Measurements from ENCODE around the gene AUTS2. TPM values are rescaled to one million over a fixed set of nuclear protein-coding genes. Genes with fewer than 3 reads are reported as not detected.

AUTS2 gene
- total RNA-seq, 1 experiment from 2014 or later, result 50.0 TPM

DNA sequence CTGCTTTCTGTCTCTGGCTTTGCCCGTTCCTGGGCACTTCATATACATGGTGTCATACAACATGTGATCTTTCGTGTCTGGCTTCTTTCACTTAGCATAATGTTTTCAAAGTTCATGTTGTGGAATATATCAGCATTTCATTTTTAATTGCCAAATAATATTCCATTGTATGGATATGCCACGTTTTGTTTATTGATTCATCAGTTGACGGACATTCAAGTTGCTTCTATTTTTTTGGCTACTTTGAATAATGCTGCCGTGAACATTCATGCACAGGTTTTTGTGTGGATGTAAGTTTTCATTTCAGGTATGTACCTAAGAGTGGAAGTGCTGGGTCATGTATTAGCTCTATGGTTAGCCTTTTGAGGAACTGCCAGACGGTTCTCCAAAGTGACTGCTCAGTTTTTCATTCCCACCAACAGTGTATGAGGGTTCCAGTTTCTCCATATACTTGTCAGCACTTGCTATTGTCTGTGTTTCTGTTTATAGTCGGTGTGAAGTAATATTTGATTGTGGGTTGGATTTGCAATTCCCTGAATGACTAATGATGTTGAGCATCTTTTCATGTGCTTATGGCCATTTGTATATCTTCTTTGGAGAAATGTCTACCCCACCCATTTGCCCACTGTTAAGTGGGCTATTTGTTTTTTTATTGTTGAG, 1132.3 kb downstream of the AUTS2 start (continued):
- no peak for TF ChIP-seq NR1H2 (CRISPR knock-in tag; IDR thresholded peaks at IDR 0.05)

DNA sequence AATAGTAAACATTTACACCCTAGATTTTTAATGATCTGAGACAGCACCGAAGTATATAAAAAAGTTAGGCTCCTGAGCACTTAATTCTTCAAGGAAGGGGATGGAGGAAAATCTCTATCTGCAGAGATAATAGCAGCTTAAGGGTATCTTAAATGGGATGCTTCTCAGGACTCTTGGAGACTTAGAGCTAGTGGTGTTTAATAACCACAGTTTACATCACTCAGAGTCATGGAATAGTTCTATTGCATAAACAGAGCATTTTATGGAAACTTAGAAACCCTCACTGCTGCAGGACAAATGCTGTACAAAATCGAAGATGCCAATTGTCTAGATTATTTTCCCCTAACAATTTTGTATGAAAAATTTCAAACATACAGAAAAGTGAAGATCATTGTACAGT, 1134.8 kb downstream of the AUTS2 start:
- ATAC-seq (no peak), DNase-seq (ENCODE audit: low spot score) (no peak)
- Mint-ChIP-seq H3K9me3 (peaks cover 9% of the 10 kb centered on the region), H3K27me3 (ENCODE audit: low read depth) (peaks cover 5% of the 10 kb centered on the region), H3K27ac (no peak overlapping the region), H3K36me3 (peaks cover 14% of the 10 kb centered on the region), H3K4me3 (no peak overlapping the region), H3K4me1 (peaks cover 62% of the 10 kb centered on the region)
- CTCF ChIA-PET, result no interaction called here
- POLR2A ChIA-PET, result no interaction called here
- TF ChIP-seq, protein P1, sequence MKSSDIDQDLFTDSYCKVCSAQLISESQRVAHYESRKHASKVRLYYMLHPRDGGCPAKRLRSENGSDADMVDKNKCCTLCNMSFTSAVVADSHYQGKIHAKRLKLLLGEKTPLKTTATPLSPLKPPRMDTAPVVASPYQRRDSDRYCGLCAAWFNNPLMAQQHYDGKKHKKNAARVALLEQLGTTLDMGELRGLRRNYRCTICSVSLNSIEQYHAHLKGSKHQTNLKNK (CRISPR knock-in tag; IDR thresholded peaks at IDR 0.05), result no peak
- TF ChIP-seq, protein P2, sequence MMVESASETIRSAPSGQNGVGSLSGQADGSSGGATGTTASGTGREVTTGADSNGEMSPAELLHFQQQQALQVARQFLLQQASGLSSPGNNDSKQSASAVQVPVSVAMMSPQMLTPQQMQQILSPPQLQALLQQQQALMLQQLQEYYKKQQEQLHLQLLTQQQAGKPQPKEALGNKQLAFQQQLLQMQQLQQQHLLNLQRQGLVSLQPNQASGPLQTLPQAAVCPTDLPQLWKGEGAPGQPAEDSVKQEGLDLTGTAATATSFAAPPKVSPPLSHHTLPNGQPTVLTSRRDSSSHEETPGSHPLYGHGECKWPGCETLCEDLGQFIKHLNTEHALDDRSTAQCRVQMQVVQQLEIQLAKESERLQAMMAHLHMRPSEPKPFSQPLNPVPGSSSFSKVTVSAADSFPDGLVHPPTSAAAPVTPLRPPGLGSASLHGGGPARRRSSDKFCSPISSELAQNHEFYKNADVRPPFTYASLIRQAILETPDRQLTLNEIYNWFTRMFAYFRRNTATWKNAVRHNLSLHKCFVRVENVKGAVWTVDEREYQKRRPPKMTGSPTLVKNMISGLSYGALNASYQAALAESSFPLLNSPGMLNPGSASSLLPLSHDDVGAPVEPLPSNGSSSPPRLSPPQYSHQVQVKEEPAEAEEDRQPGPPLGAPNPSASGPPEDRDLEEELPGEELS (CRISPR knock-in tag; IDR thresholded peaks at IDR 0.05), result no peak
- TF ChIP-seq, protein P3, sequence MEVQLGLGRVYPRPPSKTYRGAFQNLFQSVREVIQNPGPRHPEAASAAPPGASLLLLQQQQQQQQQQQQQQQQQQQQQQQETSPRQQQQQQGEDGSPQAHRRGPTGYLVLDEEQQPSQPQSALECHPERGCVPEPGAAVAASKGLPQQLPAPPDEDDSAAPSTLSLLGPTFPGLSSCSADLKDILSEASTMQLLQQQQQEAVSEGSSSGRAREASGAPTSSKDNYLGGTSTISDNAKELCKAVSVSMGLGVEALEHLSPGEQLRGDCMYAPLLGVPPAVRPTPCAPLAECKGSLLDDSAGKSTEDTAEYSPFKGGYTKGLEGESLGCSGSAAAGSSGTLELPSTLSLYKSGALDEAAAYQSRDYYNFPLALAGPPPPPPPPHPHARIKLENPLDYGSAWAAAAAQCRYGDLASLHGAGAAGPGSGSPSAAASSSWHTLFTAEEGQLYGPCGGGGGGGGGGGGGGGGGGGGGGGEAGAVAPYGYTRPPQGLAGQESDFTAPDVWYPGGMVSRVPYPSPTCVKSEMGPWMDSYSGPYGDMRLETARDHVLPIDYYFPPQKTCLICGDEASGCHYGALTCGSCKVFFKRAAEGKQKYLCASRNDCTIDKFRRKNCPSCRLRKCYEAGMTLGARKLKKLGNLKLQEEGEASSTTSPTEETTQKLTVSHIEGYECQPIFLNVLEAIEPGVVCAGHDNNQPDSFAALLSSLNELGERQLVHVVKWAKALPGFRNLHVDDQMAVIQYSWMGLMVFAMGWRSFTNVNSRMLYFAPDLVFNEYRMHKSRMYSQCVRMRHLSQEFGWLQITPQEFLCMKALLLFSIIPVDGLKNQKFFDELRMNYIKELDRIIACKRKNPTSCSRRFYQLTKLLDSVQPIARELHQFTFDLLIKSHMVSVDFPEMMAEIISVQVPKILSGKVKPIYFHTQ (CRISPR knock-in tag; IDR thresholded peaks at IDR 0.05), result no peak

DNA sequence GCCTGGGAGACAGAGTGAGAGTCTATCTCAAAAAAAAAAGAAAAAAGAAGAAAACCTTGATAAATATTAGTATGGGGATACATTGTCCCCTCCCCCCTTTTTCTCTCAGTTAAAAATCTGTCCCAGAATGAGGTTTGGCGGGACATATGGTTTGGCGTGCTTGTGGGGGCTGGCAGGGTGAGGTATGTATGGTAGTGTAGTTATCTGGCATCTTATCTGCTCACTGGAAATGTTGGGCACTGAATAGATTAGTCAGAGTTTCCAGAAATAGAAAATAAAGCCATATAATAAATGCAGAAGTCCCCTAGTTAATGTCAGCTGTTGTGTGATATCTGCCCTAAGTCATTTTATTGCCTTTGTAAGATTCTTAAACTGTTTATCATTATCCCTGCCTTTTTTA, 1136.1 kb downstream of the AUTS2 start:
- ChIA-PET POLR2A (no interaction called here), CTCF (interaction anchor here (0.8 kb wide), 1 partner anchor 18 kb away, joined by 3 read pairs; no protein-coding TSS in a partner anchor)
- peaks cover 59% of the 10 kb centered on the region for H3K4me1 Mint-ChIP-seq
- peaks cover 14% of the 10 kb centered on the region for H3K36me3 Mint-ChIP-seq
- no peak overlapping the region for H3K4me3 Mint-ChIP-seq
- H3K27me3 Mint-ChIP-seq (ENCODE audit: low read depth), result peaks cover 4% of the 10 kb centered on the region
- 0 out of 2 replicates have a peak overlapping the region, but pooled peaks have one; percentile 50 for H3K27ac Mint-ChIP-seq
- peaks cover 9% of the 10 kb centered on the region for H3K9me3 Mint-ChIP-seq
- DNase-seq (ENCODE audit: low spot score), result no peak
- no peak for ATAC-seq
- TF ChIP-seq, protein P4, sequence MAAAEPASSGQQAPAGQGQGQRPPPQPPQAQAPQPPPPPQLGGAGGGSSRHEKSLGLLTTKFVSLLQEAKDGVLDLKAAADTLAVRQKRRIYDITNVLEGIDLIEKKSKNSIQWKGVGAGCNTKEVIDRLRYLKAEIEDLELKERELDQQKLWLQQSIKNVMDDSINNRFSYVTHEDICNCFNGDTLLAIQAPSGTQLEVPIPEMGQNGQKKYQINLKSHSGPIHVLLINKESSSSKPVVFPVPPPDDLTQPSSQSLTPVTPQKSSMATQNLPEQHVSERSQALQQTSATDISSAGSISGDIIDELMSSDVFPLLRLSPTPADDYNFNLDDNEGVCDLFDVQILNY (CRISPR knock-in tag; IDR thresholded peaks at IDR 0.05), result no peak
- TF ChIP-seq FOXJ3 (CRISPR knock-in tag; IDR thresholded peaks at IDR 0.05; ENCODE audit: borderline replicate concordance) (no peak), CBFB (CRISPR knock-in tag; IDR thresholded peaks at IDR 0.05; ENCODE audit: low read depth) (no peak), ATF1 (CRISPR knock-in tag; IDR thresholded peaks at IDR 0.05) (no peak), RORB (CRISPR knock-in tag; IDR thresholded peaks at IDR 0.05) (no peak), TEAD1 (CRISPR knock-in tag; IDR thresholded peaks at IDR 0.05) (no peak), ESRRA (CRISPR knock-in tag; IDR thresholded peaks at IDR 0.05; ENCODE audit: borderline replicate concordance) (no peak)
- TF ChIP-seq, protein P5, sequence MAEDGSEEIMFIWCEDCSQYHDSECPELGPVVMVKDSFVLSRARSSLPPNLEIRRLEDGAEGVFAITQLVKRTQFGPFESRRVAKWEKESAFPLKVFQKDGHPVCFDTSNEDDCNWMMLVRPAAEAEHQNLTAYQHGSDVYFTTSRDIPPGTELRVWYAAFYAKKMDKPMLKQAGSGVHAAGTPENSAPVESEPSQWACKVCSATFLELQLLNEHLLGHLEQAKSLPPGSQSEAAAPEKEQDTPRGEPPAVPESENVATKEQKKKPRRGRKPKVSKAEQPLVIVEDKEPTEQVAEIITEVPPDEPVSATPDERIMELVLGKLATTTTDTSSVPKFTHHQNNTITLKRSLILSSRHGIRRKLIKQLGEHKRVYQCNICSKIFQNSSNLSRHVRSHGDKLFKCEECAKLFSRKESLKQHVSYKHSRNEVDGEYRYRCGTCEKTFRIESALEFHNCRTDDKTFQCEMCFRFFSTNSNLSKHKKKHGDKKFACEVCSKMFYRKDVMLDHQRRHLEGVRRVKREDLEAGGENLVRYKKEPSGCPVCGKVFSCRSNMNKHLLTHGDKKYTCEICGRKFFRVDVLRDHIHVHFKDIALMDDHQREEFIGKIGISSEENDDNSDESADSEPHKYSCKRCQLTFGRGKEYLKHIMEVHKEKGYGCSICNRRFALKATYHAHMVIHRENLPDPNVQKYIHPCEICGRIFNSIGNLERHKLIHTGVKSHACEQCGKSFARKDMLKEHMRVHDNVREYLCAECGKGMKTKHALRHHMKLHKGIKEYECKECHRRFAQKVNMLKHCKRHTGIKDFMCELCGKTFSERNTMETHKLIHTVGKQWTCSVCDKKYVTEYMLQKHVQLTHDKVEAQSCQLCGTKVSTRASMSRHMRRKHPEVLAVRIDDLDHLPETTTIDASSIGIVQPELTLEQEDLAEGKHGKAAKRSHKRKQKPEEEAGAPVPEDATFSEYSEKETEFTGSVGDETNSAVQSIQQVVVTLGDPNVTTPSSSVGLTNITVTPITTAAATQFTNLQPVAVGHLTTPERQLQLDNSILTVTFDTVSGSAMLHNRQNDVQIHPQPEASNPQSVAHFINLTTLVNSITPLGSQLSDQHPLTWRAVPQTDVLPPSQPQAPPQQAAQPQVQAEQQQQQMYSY (CRISPR knock-in tag; IDR thresholded peaks at IDR 0.05), result no peak
- TF ChIP-seq, protein P6, sequence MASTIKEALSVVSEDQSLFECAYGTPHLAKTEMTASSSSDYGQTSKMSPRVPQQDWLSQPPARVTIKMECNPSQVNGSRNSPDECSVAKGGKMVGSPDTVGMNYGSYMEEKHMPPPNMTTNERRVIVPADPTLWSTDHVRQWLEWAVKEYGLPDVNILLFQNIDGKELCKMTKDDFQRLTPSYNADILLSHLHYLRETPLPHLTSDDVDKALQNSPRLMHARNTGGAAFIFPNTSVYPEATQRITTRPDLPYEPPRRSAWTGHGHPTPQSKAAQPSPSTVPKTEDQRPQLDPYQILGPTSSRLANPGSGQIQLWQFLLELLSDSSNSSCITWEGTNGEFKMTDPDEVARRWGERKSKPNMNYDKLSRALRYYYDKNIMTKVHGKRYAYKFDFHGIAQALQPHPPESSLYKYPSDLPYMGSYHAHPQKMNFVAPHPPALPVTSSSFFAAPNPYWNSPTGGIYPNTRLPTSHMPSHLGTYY (CRISPR knock-in tag; IDR thresholded peaks at IDR 0.05), result no peak
- TF ChIP-seq, protein P7, sequence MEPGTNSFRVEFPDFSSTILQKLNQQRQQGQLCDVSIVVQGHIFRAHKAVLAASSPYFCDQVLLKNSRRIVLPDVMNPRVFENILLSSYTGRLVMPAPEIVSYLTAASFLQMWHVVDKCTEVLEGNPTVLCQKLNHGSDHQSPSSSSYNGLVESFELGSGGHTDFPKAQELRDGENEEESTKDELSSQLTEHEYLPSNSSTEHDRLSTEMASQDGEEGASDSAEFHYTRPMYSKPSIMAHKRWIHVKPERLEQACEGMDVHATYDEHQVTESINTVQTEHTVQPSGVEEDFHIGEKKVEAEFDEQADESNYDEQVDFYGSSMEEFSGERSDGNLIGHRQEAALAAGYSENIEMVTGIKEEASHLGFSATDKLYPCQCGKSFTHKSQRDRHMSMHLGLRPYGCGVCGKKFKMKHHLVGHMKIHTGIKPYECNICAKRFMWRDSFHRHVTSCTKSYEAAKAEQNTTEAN (CRISPR knock-in tag; IDR thresholded peaks at IDR 0.05), result no peak
- TF ChIP-seq, protein P8, sequence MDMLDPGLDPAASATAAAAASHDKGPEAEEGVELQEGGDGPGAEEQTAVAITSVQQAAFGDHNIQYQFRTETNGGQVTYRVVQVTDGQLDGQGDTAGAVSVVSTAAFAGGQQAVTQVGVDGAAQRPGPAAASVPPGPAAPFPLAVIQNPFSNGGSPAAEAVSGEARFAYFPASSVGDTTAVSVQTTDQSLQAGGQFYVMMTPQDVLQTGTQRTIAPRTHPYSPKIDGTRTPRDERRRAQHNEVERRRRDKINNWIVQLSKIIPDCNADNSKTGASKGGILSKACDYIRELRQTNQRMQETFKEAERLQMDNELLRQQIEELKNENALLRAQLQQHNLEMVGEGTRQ (CRISPR knock-in tag; IDR thresholded peaks at IDR 0.05), result no peak
- TF ChIP-seq, protein P9, sequence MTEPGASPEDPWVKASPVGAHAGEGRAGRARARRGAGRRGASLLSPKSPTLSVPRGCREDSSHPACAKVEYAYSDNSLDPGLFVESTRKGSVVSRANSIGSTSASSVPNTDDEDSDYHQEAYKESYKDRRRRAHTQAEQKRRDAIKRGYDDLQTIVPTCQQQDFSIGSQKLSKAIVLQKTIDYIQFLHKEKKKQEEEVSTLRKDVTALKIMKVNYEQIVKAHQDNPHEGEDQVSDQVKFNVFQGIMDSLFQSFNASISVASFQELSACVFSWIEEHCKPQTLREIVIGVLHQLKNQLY (CRISPR knock-in tag; IDR thresholded peaks at IDR 0.05), result no peak
